ENCODE results near the gene VRK2.
"Not testable (repeated sequence)": the region's sequence is repeated elsewhere in the genome, so short reads cannot be mapped to it uniquely, and the experiment has no call there.

VRK2 gene

GRCh38 chr2:58180175-58180574 lies 133.6 kb downstream of the VRK2 start:
- not testable (repeated sequence) for ATAC-seq (ENCODE audit: insufficient read depth, low read depth); H3K9ac ChIP-seq (ENCODE audit: low read depth, low read length); DNase-seq; H3K9me3 ChIP-seq (ENCODE audit: insufficient read depth, low read length, severe bottlenecking); H3K4me2 ChIP-seq (ENCODE audit: insufficient read depth, low read length); H4K20me1 ChIP-seq (ENCODE audit: insufficient read depth, low read length); H3K27me3 ChIP-seq (ENCODE audit: insufficient read depth, low read length, poor library complexity); H2AFZ ChIP-seq (ENCODE audit: low read depth, low read length); H3K4me1 ChIP-seq (ENCODE audit: insufficient read depth, low read length); H3K79me2 ChIP-seq (ENCODE audit: insufficient read depth, low read length); H3K27ac ChIP-seq (ENCODE audit: low read length); H3K4me3 ChIP-seq (ENCODE audit: low read depth in 1 of 2, low read length in 2 of 2)
- H3K36me3 ChIP-seq (ENCODE audit: insufficient read depth, low read length): peaks cover 12% of the 10 kb centered on the region; the same call in 1 of the 2 replicates

GRCh38 chr2:58180635-58181034 lies 134.0 kb downstream of the VRK2 start:
- DNase-seq (no peak), ATAC-seq (ENCODE audit: insufficient read depth, low read depth) (no peak)
- no peak overlapping the region for H2AFZ ChIP-seq (ENCODE audit: low read depth, low read length)

DNA sequence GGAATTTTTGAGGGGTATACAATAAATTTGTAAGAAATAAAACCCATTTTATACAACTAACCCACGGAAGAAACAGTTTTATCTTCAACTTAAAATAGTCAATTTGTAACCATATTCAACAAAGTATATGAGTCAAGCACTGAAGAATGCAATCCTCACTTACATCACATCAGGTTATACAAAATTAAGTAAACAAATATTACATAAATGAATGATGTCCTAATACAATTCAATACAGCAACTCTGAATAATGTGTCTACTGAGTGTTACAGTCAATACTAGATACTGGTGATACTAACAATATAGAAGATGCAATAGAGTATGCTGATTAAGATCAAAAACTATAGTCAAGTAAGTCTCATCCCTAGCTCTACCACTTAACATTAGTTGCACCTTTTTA lies 135.9 kb downstream of the VRK2 start:
- H3K4me1 ChIP-seq (ENCODE audit: insufficient read depth, low read length): no peaks in the 10 kb centered on the region
- H3K27ac ChIP-seq (ENCODE audit: low read length): no peak overlapping the region
- H3K79me2 ChIP-seq (ENCODE audit: insufficient read depth, low read length): no peaks in the 10 kb centered on the region
- no peak overlapping the region for H3K4me2 ChIP-seq (ENCODE audit: insufficient read depth, low read length)
- no peaks in the 10 kb centered on the region for H4K20me1 ChIP-seq (ENCODE audit: insufficient read depth, low read length)
- ATAC-seq (ENCODE audit: insufficient read depth, low read depth) (no peak), DNase-seq (no peak)
- H2AFZ ChIP-seq (ENCODE audit: low read depth, low read length): no peak overlapping the region
- no peak for TF ChIP-seq EZH2 (IDR thresholded peaks at IDR 0.05; ENCODE audit: borderline replicate concordance, low read depth, low read length, severe bottlenecking)
- TF ChIP-seq CTCF (IDR thresholded peaks at IDR 0.05; ENCODE audit: borderline replicate concordance, extremely low read depth, low read length, poor library complexity, severe bottlenecking): no peak
- no peaks in the 10 kb centered on the region for H3K9me3 ChIP-seq (ENCODE audit: insufficient read depth, low read length, severe bottlenecking)
- H3K27me3 ChIP-seq (ENCODE audit: insufficient read depth, low read length, poor library complexity): no peaks in the 10 kb centered on the region
- no peak overlapping the region for H3K9ac ChIP-seq (ENCODE audit: low read depth, low read length)
- peaks cover 15% of the 10 kb centered on the region; the same call in 1 of the 2 replicates for H3K36me3 ChIP-seq (ENCODE audit: insufficient read depth, low read length)
- H3K4me3 ChIP-seq (ENCODE audit: low read depth in 1 of 2, low read length in 2 of 2): no peak overlapping the region

More at GRCh38 chr2:58180635-58181034, 134.0 kb downstream of the VRK2 start:
- Histone ChIP-seq H3K9me3 (ENCODE audit: insufficient read depth, low read length, severe bottlenecking) (no peaks in the 10 kb centered on the region), H3K27ac (ENCODE audit: low read length) (no peak overlapping the region), H3K36me3 (ENCODE audit: insufficient read depth, low read length) (peaks cover 12% of the 10 kb centered on the region; the same call in 1 of the 2 replicates), H3K9ac (ENCODE audit: low read depth, low read length) (no peak overlapping the region), H3K79me2 (ENCODE audit: insufficient read depth, low read length) (no peaks in the 10 kb centered on the region), H3K4me3 (ENCODE audit: low read depth in 1 of 2, low read length in 2 of 2) (no peak overlapping the region), H3K4me2 (ENCODE audit: insufficient read depth, low read length) (no peak overlapping the region), H3K27me3 (ENCODE audit: insufficient read depth, low read length, poor library complexity) (no peaks in the 10 kb centered on the region), H4K20me1 (ENCODE audit: insufficient read depth, low read length) (no peaks in the 10 kb centered on the region), H3K4me1 (ENCODE audit: insufficient read depth, low read length) (no peaks in the 10 kb centered on the region)
- TF ChIP-seq CTCF (IDR thresholded peaks at IDR 0.05; ENCODE audit: borderline replicate concordance, extremely low read depth, low read length, poor library complexity, severe bottlenecking) (no peak), EZH2 (IDR thresholded peaks at IDR 0.05; ENCODE audit: borderline replicate concordance, low read depth, low read length, severe bottlenecking) (no peak)

DNA sequence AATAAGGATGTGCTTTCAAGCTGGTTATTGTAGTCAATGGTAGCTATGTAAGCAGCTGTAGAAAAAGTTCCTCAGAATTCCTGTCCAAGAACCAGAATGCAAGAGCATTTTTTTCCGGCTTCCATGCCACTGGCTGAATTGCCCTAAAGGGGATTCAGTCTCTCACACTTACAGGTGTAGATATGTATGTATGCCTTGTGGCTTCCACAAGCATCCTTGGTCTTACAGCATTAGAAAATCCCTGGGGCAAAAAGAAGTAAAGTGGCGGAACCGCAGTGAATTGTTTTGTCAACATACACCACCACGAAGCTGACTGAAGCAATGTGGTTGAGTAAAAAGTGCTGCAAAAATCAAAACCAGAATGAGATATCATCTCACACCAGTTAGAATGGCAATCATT lies 139.9 kb downstream of the VRK2 start:
- Histone ChIP-seq H2AFZ (ENCODE audit: low read depth, low read length) (no peak overlapping the region), H3K79me2 (ENCODE audit: insufficient read depth, low read length) (no peaks in the 10 kb centered on the region), H3K27me3 (ENCODE audit: insufficient read depth, low read length, poor library complexity) (no peaks in the 10 kb centered on the region), H4K20me1 (ENCODE audit: insufficient read depth, low read length) (no peaks in the 10 kb centered on the region), H3K4me3 (ENCODE audit: low read depth in 1 of 2, low read length in 2 of 2) (no peak overlapping the region), H3K9me3 (ENCODE audit: insufficient read depth, low read length, severe bottlenecking) (no peaks in the 10 kb centered on the region), H3K9ac (ENCODE audit: low read depth, low read length) (no peak overlapping the region), H3K36me3 (ENCODE audit: insufficient read depth, low read length) (peaks cover 21% of the 10 kb centered on the region), H3K4me2 (ENCODE audit: insufficient read depth, low read length) (no peak overlapping the region), H3K27ac (ENCODE audit: low read length) (no peak overlapping the region), H3K4me1 (ENCODE audit: insufficient read depth, low read length) (no peaks in the 10 kb centered on the region)
- DNase-seq (no peak), ATAC-seq (ENCODE audit: insufficient read depth, low read depth) (no peak)
- TF ChIP-seq CTCF (IDR thresholded peaks at IDR 0.05; ENCODE audit: borderline replicate concordance, extremely low read depth, low read length, poor library complexity, severe bottlenecking) (no peak), EZH2 (IDR thresholded peaks at IDR 0.05; ENCODE audit: borderline replicate concordance, low read depth, low read length, severe bottlenecking) (no peak)

GRCh38 chr2:58187022-58187421 lies 140.4 kb downstream of the VRK2 start:
- not testable (repeated sequence) for H2AFZ ChIP-seq (ENCODE audit: low read depth, low read length); H4K20me1 ChIP-seq (ENCODE audit: insufficient read depth, low read length); H3K27ac ChIP-seq (ENCODE audit: low read length); H3K9ac ChIP-seq (ENCODE audit: low read depth, low read length); H3K27me3 ChIP-seq (ENCODE audit: insufficient read depth, low read length, poor library complexity); ATAC-seq (ENCODE audit: insufficient read depth, low read depth); H3K4me1 ChIP-seq (ENCODE audit: insufficient read depth, low read length); H3K79me2 ChIP-seq (ENCODE audit: insufficient read depth, low read length); H3K4me2 ChIP-seq (ENCODE audit: insufficient read depth, low read length); H3K9me3 ChIP-seq (ENCODE audit: insufficient read depth, low read length, severe bottlenecking); H3K4me3 ChIP-seq (ENCODE audit: low read depth in 1 of 2, low read length in 2 of 2); DNase-seq
- H3K36me3 ChIP-seq (ENCODE audit: insufficient read depth, low read length): peaks cover 24% of the 10 kb centered on the region

Data from DND-41 (cell line).